ENCODE data around the gene DAB2IP.

The DAB2IP gene

DNA sequence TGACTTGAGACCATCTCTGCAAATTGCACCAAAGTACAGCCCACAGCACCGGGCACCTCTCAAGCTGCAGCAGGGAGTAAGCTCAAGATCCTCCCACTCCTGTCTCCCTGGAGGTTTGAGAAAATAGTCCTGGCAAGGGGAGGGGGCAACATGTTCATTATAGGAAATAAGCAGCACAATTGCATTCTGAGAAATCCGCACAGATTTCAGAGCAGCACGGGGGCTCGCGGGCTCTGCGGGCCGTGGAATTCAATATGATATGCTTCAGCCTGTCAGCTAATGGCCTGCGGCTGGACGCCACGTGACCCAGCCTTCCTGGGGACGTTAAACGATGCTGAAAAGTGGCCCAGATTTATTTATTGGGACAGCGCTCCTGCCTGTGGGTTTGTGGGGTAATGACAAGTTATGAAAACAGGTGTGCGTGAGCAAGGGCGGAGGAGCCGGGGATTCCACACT, 156.4 kb downstream of the DAB2IP start:
- DNase-seq = no peak

DNA sequence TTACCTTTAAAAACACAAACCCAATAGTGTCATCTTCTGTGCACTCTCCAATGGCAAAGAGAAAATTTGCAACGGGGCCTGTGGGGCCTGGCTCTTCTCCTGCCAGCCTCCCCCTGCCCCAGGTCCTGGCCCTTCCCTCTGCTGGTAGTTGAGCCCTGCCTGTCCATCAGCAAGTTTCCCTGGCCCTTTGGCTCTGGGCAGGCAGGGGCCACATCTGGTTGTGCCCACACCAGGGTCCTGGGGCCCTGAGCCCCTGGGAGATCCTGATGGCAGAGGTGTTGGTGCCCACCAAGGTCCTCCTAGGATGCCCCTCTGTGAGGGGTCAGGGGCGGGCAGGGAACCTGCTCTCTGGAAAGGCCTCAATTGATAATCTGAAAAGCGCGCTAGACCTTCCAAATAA, 157.3 kb downstream of the DAB2IP start:
- no peak for DNase-seq

DNA sequence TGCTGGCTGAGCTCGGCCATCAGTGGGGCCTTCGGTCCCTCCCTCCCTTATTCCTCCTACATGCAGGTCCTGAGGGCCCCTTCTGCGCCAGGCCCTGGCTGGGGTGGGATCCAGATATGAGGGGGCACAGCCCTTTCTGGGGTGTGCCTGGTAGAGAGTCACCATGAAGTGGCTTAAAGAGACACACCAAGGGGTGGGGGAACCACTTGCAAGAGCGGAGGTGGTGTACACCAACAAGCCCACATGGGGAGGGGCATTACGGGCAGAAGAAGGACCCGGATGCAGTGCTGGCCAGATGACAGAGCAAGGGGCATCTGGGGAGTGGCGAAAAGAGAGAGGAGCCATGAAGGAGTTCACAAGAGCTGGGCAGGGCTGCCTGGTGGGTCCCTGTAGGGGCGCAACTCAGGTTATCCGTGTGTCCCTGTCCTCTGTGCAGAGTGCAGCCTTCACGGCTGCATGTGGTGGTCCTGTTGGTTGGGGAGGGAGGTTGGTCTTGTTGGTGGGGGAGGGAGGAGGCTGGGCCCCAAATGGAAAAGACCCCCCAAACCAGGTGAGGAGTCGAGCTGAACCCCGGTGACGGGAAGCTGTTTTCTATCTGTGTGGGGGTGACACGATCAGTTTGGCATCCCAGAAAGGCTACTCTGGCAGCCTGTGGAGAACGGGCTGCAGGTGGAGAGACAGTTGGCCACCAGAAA, 158.1 kb downstream of the DAB2IP start:
- DNase-seq = no peak

DNA sequence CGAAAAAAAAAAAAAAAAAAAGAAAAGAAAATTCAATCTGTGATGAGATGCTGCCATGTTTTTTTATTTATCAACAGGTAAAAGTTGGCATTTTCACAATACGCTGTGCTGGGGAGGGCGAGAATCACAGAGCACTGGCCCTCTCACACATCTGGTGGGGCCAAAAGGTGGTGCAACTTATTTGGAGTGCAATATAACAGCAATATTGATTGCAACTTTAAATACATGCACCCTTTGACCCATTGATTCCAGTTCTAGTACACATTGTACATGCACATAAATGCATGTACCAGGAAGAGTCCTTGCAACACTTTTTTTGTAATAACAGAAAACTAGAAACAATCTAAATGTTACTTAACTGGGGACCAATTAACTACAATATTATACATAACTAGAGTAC, 159.1 kb downstream of the DAB2IP start:
- DNase-seq = no peak

DNA sequence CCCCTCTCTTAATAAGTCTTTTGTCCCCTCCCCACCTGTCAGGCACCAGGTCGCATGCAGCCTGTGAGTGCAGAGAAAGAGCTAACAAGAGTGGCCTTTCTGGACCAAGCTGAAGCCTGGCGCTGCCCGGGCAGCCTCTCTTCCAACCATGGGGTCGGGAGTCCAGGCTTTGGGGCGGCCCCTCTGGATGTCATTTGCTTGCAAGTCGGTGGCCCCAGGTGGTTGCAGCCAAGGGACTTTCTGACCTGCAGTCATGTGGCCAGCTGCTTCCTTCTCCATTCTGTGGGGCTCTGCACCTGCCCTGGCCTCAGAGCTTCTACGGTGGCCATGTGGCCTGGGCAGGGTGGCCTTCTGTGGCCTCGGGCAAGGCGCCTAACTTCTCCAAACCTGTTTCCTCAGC, 159.7 kb downstream of the DAB2IP start:
- no peak for DNase-seq

DNA sequence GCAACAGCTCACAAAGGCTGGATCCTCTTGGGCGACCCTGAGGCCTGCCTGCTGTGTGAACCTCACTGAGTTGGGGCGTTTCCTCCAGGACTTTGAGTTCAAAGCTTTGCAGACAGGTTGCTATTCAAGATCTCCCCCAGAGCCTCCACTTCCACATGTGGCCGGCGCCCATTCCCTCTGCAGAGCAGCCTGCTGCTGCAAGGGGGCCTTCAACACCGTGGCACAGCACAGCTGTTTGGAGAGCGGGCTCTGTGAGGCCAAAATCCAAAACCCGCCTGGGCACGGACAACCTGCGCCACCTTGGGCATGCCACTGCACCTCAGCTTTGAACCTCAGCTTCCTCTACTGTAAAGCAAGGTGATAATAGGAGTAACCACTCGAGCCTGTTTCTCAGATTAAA, 160.3 kb downstream of the DAB2IP start:
- DNase-seq = no peak

DNA sequence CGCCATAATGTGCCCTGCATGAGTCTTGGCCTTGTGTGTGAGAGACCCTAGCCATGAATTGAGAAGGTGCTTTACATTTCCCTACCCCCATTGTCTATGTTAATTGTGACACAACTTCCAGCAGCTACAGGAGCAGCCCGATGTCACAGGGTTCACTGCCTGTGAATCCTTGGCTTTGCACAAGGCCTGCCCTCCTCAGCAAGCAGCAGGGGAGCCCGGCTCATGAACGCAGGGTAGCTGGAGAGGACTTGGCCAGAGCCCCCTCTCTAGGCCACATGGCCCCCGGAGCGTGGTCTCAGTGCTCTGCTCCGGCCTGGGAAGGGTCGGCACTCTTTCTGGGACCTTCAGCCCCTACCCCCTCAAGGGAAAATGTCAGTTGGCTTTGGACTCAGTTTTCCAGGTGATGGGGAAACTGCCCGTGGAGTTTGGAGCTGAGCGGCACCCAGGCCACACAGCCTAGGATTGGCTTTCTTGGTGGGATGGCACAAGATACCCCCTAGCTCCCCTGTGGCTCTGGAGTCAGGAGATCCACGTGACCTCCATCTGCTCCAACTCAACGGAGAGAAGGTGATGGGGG, 160.8 kb downstream of the DAB2IP start:
- no peak for DNase-seq

DNA sequence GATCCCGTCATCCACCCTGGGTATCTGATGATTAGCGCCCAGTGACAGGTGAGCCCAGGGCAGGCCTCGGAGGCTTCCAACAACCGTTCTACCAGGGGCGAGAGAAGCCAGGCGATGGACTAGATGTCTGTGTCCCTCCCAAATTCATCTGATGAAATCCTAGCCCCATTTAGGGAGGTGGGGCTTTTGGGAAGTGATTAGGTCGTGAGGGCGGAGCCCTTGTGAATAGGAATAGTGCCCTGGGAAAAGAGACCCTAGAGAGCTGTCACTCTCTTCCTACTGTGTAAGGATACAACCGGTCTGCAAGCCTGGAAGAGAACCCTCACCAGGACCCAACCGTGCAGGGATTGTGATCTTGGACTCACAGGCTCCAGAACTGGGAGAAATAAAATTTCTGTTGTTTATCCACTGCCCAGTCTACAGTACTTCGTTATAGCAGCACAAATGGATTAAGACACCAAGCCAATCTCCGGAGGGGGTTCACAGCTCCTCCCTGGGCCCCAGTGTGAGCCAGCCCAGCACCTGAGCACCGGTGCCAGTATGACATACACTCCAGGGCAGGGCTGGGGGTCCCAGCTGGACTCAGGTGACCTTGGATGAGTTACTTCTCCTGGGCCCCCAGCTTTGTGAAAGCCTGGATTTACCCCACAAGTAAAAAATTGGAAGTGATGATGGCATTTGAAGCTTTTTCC, 162.2 kb downstream of the DAB2IP start:
- DNase-seq = no peak

DNA sequence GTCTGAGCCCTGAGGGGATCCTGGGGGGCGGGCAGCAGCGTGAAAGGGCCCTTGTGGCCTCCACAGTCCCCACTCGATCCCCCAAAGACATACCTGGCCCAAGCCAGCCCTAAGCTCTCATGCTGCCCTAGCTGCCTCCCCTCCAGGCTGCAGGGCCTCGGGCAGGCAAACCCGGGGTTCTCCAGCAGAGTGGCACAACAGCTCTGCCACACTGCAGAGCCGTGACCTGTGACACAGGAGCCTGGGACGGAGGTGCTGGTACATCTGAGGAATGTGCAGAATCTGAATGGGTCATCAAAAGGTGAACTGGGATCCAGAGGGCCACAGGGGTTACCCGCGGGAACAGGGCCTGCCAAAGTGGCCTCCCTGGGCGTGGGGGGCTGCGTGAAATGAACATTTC, 163.2 kb downstream of the DAB2IP start:
- no peak for DNase-seq

DNA sequence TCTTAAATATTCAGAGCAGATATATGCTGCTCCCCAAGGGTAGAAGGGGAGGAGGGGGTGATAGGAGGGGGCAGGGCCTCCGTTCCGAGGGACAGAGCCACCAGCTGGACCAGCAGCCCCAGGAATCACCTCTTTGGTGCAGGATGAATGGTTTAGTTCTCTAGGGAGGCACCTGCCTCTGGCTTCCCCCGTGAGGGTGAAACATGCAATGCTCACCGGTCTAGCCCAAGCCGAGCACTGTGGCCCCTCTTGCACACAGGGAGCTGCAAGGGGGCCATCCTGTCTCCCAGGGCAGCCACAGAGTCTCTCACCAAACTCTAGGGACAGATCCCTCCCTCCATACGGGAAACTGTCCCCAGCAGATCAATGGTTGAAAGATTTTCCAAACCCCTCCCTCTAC, 163.7 kb downstream of the DAB2IP start:
- no peak for DNase-seq

DNA sequence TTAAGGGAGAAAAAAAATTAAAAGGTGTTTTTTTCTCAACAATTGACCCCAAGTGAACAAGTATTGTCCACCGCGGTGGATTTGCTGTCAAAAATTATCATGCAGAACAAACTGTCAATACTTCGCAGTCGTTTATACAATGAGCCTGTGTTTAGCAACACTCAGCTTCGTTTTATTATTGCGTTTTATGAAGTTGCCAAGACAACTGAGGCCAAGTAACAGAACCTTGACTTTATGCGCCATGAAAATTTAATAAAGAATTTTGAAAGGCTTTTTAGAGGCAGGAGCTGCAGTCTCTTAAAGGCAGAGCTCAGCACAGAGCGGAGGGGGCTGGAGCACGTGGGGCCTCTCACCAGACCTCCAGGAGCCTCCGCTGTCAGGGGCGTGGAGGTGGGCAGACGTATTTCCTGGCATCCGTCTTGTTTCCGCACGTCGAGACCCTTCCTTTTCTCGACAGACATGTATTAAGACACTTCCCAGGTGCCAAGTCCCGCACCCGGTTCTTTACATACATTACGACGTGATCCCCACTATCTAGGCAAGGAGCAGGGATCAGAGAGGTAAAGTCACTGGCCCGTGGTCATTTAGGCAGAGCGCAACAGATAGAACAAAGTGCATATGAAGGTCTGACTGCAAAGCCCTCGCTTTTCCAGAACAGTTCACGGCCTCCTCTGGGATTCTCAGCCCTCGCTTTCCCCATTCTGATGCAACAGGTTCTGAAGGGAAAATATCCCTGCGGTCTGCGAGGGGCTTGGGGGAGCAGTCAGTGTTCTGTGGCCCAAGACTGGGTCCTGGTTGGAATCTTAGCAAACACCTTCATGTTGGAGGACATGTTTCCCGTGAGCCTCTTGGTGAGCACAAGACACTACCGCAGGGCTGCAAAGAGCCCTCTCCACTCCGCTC, 164.4 kb downstream of the DAB2IP start:
- no peak for DNase-seq

DNA sequence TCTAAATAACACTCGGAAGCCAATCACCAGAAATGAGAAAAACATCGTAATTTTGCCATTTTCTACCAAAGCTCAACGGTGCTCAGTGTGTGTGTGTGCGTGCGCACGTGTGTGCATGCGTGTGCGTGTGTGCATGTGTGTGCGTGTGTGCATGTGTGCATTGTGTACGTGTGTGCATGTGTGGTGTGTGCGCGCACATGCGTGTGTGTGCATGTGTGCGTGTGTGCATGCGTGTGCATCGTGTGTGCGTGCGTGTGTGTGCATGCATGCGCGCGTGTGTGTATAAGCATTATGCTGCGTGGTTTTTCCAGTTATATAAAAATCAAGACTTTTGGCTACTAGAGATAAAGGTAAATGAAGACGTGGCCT, 165.0 kb downstream of the DAB2IP start:
- no peak for DNase-seq

DNA sequence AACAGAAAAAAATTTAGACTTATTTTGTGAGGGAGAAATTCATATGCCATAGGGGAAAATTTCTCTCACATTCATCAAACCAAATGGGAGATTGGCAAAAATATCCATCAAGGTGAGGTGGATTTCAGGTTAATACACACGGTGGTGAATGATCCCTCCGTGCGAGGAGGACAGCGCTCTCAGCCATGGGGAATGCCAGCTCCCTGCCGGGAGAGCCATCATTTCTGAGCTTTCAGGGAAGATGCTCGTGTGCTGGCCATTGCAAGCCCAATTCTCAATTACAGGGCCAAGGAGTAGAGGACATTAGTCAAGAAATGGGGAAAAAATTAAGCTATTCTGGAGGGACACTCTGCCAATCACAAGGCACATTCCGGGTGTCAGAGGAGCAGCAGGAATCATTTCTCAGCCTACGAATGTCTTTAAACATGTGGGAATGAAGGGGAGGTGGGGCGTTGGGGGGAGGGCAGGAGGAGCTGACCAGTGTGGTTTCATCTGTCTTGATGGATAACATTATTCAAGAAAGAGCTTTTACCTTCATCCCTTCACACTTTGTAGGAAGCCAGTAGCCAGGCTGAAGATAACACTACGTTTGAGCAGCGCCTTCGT, 165.5 kb downstream of the DAB2IP start:
- no peak for DNase-seq

DNA sequence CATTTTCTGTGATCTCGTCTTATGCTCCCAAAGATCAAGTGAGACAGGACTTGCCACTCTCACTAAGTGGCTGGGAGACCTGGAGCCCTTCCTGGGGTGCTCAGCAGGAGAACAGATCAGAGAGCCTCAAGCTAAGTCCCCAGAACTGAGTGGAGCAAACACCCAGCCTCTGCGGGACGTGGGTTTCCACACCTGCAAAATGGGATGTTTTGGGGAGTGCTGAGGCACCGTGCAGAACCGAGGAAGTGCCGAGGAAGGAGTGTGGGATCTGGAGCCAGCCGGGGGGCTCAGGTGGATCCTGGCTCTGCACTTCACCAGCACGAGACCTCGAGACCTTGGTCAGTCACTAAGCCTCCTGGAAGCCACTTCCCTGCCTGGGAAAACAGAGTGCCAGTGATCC, 166.0 kb downstream of the DAB2IP start:
- no peak for DNase-seq

DNA sequence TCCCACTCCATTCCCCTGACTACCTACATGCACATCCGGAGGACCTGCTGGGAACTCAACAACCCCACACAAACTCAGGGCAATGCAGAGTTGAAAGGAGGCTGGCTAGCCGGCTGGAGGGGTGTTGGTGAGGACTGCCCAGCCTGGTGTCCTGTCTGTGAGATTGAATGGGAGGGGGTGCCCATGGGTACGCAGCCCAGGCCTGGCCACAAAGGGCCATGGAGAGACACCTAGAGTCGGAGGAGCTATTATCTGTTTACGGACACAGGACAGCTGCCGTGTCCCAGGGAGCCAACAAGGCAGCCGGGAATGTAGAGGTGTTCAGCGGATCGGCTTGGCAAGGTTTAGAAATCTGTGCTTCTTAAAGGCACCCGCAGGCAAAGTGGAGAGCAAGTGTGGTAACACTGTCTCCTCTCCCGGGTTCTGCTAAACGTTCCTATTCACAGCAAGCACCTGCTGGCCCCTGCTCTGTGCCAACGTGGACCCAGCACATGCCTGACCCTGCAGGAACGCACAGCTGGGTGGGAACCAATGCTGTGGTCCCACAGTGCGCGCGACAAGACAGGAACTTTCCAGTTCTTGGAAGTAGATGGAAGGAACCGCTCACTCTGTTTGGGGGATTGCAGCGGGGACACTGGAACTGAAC, 166.7 kb downstream of the DAB2IP start:
- DNase-seq = no peak

DNA sequence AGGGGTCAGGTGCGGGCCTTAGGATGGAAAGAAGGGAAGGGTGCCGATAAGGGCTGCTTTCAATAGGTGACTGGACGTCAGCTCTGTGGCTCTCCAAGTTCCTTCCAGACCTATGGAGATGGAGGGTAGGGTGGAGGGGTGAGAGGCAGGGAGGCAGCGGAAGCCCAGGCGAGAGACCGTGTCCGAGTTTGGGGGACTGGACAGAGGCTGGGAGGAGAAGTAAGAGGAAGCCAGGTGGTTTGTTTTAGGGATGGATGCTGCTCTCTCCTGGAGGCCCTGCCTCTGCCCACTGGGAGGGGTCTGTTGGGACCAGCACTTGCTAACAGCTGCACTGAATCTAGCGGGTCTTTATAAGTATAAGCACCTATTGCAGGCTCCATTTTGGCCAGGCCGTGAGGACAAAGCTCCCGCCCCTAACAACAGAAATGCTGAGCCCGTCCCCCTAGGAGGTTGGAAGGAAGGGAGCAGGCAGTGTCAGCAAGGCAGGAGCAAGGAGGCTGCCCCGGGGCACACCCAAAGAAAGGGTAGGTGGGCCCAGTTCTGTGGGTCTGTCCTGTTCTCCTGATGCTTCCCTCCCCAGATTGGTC, 167.5 kb downstream of the DAB2IP start:
- DNase-seq = no peak

DNA sequence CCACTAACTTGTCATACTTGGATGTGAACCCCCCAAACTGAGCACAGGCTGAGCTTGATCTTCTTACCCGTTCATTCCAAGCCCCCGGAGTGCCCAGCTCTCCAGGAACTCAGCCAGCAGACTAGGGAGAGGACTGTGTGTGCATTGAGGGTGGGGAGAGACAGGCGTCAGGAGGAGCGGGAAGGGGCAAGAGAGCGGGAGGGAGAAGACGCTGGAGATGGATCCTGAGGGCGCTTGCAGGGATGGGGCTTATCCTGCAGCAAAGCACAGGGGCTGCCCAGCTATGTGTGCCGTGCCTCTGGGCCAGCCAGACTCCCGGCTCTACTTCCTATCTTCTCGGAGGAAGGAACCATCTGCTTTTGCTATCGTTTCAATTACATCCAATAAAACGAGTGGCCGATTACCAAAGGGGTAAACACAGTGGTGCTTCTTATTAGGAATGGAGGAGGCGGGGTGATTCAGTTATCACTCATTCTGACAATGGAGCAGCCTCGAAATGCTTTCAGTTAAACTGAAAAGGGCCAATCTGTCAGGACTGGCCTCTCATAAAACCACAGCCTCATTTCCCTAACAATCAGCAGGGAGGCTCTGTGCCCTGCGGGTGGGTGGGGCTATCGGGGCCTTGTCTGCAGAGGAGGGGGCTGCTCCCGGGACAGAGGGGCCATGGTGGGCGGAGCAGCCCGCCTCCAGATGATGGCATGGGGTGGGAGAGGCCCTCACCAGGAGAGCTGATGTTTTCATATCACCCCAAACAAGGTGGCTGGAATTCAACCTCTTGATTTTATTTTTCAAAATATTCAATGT, 168.2 kb downstream of the DAB2IP start:
- DNase-seq = no peak

DNA sequence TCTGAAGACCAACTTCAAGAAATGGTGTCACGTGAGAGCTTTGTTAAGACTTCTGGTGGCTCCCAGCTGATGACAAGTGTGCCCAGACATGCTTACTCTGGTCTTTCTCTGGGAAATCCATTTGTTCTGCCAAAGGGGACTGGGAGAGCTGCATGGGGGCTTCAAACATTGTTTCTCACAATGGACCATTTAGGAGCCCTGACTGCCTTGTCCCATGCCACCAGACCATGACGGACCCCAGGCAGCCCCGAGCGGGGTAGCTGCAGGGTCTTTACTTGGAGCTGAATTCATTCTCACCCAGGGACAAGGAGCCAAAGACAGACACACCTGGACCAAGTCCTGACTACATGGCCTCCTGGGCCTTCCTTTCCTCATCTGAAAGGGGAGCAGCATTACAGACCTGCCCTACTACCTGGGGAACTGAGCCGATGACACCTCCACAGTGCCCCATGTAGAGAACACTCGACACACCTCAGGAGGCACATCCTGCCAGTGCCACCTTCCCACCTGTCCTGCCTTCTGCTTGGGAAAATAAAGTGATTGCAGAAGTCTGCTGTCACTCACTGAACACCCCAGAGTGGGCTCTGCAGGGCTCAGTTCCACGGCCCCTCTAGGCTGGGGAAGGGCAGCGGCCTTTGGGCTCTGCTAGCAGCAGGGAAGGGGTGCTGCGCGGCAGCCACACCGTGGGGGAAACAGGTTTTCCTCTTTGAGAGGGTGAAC, 169.0 kb downstream of the DAB2IP start:
- DNase-seq = no peak

DNA sequence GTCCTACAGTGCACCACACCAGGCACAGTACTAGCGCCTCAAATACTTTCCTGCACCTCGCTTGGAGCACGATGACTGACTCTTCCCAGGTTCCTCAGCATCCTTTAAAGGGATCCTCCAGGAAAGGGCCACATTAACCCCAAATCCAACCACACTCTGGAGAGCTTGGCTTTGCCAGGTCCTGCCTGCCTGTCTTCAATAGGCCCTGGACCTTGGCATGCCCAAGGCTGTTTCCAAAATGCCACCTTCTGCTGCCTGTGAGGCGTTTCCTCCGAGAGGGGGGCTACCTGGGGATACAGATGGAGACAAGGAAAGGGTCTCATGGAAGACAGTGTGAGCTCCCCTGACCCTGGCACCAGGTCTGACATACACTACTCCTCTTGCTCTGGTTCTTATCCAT, 169.9 kb downstream of the DAB2IP start:
- DNase-seq = no peak

Measured in CD4-positive, alpha-beta T cell treated with Interferon gamma for 1 hour (primary cell).